Measurements from ENCODE around the gene TM2D1.
"Not testable (repeated sequence)": the region's sequence is repeated elsewhere in the genome, so short reads cannot be mapped to it uniquely, and the experiment has no call there.

Gene TM2D1

GRCh38 chr1:61711969-61712368, 13.0 kb downstream of the TM2D1 start:
- no peak for DNase-seq

GRCh38 chr1:61711257-61711656, 13.7 kb downstream of the TM2D1 start:
- DNase-seq: not testable (repeated sequence)

GRCh38 chr1:61709908-61710289, 15.0 kb downstream of the TM2D1 start:
- DNase-seq: no peak

DNA sequence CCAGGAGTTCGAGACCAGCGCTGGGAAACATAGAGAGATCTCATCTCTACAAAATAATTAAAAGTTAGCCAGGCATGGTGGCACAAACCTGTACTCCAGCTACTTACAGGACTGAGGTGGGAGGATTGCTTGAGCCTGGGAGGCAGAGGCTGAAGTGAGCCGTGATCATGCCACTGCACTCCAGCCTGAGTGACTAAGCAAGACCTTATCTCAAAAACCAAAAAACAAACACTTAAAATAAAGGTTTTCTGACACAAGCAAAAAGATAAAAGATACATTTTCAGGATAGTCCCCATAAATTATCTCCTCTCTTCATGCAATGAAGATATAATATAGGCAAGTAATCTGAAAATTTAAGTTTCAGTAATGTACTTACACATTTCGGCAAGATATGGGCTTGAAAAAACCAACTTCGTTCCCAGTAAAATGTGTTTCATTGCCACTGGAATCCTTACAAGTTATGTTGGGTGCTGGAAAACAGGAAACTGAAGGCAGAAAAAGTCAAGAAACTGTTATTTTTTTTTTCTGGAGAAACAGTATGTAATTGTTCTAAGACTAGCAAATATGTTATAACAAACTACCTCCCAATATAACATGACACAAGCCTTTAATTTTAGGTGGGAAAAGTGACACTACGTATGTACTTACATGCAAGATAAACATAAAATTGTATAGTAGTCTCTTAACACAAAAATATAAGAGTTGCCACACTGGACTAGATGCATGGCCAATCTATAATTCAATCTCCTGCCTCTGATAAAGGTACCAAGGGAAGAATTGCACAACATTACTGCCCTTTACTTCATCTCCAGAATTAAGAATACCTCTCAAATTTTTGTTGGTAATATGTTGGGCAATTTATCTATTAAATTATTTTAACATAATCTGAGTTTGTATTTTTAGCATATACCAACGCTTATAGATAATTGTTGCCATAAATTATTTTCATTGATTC, 15.7 kb downstream of the TM2D1 start:
- DNase-seq: no peak

DNA sequence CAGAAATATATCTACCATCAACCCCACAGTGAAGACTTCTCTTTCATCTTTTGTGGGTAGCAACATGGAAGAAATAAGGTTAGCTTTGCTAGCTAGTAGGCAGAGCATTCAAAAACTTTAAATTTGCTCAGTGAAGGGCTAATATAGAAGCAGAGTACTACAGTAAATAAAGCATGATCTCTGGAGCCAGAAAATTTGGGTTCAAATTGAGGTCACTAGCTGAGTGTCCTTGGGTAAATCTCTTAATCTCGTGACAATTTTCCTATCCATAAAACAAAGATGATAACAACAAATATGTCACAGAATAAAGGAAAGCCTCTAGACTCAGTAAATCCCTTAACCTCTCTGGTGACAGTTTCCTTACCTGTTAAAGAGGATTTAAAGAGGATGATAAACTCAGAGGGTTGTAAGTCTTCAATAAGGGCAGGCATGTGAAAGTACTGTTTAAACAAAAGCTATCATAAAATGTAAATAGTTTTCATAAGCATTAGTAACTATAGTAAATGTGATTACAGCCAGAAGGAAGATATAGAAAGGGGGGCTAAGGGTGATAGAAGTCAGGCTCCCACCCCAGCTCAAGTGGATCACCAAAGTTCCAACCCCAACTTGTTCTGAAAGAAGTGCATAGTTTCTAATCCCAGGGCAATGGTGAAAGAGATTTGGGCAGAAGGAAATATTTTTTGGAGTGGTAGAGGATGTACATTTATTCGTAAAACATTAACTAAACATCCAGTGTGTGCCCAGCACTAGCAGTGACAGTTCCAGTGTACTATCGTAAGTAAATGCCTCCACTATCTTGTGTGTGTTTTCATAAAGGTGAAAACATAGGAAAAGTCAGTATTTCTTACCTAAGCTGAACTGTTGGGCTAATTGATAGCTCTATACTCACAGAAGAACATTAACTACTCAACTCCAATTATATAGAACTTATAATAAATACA, 24.8 kb downstream of the TM2D1 start:
- no peak for DNase-seq

DNA sequence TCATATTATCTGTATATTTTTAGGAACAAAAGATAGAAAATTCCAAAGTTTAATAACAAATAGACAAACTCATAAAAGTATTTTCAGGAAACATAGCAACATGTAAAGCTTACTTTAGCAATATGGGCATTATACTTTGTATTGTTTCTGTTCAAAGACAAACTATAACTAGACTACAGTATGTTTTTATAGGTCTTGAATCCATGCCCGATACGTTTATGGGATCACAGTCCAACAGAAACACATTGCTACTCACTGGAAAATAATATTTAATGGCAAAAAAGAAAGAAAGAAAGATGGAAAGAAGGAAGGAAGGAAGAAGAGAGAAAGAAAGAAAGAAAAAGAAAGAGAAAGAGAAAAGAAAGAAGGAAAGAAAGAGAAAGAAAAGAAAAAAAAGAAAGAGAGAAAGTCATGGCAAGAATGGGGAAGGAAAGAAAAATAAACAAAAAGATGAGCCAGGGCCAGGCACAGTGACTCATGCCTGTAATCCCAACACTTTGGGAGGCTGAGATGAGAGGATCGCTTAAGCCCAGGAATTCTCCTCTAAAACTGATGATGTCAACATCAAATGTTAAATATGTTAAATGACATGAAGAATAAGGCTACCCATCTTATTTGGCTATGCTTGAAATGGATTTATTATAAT, 32.7 kb downstream of the TM2D1 start:
- DNase-seq: no peak

DNA sequence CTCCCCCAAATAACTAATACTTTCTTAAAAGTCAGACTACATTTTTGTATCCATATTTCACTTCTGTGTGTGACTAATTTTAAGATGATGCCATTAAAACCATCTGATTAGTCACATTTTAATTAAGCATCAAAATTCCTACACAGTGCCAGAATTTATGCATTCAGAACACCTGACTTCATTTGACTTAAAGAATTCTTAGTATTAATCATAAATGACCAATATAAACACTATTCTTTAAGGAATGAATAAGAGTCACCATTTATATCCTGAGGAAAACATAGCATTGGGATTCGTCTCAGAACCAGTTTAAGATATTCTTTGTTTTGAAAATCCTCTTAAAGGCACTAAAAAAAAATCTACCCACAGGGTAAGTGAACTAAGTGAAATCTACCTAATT, 37.0 kb downstream of the TM2D1 start:
- no peak for DNase-seq

- DNase-seq: no peak
Measured at GRCh38 chr1:61682891-61683290, 42.0 kb downstream of the TM2D1 start.

DNA sequence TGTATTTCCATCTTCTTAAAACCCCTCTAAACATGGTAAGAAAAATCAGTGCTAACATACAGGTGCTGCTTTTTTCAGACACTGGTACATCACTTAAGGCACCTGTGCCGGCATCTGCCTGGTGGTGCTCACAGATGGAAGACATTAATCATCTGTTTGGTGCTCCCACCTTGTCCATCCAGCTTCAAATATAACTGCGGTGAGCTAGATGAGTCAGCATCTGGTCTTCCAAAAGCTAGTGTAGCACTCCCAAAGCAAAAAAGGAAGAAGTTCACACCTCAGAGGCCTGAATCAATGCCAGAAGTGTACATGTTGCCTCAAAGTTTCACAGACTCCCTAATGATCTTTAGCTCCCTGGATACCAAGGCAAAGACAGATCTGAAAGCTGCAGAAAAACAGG, 44.4 kb downstream of the TM2D1 start:
- no peak for DNase-seq

DNA sequence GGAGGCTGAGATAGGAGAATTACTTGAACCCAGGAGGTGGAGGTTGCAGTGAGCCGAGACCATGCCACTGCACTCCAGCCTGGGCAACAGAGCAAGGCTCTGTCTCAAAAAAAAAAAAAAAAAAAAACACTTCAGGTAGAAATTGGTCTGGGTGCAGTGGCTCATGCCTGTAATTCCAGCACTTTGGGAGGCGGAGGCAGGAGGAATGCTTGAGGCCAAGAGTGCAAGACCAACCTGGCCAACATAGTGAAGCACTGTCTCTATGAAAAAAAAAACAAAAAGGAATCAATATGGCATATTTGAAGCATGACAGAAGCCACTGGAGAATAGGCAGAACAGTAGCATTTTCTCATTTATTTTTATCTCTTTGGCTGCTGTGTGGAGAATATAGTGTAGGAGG, 48.1 kb downstream of the TM2D1 start:
- not testable (repeated sequence) for DNase-seq

- no peak for DNase-seq
Measured at GRCh38 chr1:61674221-61674620, 50.7 kb downstream of the TM2D1 start.

DNA sequence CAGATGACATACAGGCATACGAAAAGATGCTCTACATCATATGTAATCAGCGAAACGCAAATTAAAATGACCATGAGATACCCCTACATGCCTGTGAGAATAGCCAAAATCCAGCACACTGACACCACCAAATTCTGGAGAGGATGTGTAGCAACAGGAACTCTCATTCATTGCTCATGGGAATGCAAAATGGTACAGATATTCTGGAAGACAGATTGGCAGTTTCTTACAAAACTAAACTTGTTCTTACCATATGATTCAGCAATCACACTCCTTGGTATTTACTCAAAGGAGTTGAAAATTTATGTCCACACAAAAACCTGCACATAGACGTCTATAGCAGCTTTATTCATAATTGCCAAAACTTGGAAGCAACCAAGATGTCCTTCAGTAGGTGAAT, 52.6 kb downstream of the TM2D1 start:
- DNase-seq: no peak

DNA sequence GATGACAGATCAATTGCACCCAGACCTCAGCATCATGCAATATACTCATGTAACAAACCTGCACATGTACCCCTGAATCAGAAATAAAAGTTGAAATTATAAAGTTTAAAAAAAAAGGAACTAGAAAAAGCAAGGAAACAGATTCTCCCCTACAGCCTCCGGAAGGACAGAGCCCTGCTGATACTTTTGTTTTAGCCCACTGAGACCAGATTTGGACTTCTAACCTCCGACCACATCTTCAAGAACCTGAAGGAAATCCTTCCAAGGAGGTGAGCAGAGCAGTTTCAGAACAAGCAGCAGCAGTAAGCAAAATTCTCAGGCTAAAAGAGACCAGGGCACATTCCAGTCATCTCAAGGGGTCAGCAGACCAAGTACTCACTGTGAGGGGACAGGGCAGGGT, 54.5 kb downstream of the TM2D1 start:
- no peak for DNase-seq

GRCh38 chr1:61670016-61670415, 54.9 kb downstream of the TM2D1 start:
- no peak for DNase-seq

DNA sequence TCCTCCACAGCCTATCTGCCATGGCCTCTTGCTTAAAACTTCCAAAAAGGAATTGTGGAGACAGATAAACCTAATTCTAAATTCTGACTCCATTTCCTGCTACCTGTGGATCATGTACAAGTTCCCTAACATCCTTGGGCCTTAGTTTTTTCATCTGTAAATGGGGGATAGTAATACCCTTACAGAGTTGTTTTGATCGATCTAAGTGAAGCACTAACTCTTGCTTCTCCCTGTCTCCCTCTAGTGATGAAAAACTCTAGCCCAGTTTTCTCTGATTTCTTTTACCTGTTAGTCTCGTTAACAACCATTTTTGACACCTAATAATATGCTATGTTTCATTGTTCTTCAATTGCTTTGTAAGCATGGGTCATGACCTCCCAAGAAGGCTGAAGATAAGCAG, 65.9 kb downstream of the TM2D1 start:
- DNase-seq: no peak

DNA sequence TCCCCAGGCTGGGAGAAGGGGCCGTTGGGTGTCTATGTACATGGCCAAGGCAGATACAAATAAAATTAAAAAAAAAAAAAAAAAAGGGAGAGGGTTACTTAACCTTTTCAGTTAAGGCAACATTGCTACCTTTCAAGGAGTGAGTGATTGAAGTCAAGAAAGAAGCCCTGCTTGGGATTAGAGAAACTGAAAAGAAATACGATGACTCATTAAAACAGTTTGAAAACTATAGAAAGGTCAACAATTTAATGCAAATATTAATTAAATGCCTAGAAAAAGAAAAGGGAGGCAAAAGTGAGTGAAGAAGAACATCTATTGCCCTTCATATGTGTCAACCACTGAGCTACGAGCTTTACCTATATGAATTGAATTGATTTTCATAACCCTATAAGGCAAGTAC, 69.5 kb downstream of the TM2D1 start:
- DNase-seq: no peak

- DNase-seq: no peak
Measured at GRCh38 chr1:61654067-61654466, 70.9 kb downstream of the TM2D1 start.

DNA sequence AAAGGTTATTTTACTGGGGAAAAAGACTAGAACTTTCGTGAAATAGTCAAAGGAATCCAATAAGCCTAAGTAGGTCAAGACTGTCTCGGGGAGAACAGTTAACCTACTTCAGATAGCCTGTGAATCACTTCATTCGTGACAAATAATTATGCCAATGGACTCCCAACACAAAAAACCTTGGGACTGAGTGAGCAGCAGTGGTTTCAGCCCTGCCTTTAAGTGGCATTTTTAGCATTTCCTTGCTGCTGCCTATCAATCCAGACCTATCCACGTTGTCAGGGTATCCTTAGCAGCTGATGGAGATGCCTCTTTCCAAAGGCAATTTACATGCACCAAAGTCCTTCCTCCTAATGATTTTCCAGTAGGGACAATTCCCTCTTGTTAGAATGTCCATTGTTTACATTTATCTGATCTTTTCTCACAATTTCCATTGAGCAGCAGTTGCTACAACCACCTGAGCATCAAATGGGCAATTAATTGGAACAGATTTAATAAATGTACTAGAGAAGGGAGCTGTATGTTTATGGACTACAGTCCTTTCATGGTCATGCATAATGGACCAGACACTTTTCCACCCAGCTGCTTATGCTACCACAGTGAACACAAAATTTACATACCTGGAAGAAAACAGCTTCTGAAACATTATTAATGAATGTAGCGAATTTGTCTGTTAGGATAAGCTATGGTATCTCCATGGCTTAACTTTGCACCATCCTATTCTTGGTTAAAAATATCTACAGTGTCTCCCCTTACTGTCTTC, 75.8 kb downstream of the TM2D1 start:
- DNase-seq: no peak

DNA sequence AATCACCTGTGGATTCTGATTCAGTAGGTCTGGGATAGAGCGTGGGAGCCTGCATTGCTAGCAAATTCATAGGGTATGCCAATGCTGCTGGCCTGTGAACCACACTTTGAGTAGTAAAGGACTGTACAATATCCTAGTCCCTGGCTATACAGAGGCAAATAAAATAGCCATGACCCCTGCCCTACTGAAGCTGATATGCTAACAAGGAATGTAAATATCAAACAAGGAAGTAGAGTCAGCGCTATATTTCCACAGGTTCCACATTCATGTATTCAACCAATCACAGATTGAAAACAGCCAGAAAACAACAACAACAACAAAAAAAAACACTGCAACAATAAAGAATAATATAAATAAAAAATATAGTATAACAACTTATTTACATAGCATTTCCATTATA, 77.8 kb downstream of the TM2D1 start:
- no peak for DNase-seq

DNA sequence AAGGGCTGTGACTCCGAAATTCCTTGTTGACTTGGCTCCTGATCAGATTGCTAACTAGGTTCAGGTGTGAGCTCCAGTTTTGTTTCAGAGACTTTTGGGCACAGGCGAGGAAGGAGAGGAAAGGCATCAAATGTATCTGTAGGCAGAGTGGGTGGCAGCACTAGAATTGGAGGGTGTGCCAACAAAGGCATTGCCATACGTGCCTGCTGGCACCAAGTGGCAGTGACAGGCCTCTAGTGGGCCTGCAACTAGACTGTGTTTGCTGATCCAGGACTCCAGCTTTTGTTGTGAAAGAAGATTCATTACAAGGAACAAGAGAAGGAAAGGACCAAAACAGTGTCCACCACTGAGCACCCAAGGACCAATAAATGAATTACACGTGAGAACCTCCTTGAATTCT, 79.5 kb downstream of the TM2D1 start:
- DNase-seq: no peak

DNA sequence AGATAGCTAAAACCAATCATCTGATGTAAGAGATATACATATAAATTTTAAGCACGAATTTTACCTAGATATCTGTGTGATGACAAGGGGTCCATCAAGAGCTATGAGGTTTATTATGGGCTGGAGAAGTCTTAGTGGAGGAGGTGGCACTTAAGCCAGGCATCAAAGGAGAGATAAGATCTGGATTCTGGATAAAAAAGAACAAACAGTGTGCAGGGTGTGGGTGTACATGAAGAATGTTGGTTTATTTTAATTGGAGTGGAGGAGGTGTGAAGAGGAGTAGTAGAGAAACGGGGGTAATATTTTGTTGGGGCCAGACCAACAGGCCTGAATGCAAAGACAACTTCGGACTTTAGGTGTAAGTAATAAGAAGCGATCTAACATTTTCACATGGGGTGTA, 80.6 kb downstream of the TM2D1 start:
- DNase-seq: no peak

DNA sequence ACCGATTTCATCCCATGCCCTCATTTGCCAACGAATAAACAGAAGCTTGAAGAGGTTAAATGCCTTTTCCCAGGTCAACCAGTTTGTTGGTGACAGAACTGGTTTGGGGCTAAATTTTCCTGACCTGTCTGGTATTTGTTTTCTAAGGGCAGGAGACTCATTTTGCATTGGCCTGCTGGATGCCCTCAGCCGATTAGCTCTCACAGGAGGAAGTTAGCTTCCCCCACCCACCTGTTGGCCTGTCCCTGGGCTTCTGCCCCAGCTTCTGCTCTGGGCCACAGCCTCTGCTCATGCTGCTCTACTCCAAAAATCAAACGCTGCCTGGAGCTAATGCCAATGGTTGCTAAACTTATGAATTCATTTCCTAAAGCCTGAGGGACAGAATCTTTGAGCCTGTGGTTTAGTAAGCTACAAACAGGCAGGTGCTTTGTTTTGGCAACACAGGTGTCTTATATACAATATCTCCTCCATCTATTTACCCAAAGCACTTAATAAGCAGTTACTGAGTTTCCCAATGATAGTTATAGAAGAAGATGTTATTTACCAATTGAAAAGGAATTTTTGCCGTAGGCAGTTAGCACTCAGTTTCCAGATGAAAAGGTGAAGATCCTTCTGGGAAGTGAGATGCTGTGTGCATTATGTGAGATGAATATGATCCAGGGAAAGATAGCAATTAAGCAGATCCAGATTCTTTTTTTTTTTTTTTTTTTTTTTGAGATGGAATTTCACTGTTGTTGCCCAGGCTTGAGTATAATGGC, 82.3 kb downstream of the TM2D1 start:
- DNase-seq: no peak
